HCT116 (cell line): Measurements from ENCODE around the gene SULT1C3. TPM values are rescaled to one million over a fixed set of nuclear protein-coding genes. Genes with fewer than 3 reads are reported as not detected.

Source experiments
- ATAC-seq: fragments of 200-7000 bp; cut with Tn5 transposase; 2 replicates; pipeline ENCODE4 v1.9.1; 2020; ENCODE audit warnings: mild to moderate bottlenecking, moderate library complexity
- BruUV-seq: library from RNA; stranded (reverse); fragments of 400-500 nt; replicated peaks from 2 replicates; lab custom pipeline; 2021; lab: Mats Ljungman, UMichigan
- CTCF ChIA-PET: fragments of 300-600 bp; sonication (Branson Sonifier 250); formaldehyde crosslinking; loops from one replicate; lab custom pipeline; 2021; ENCODE audit warnings: antibody characterized with exemption; lab: Charles Lee
- POLR2A ChIA-PET: fragments of 300-600, 350-600 bp; sonication (Branson Sonifier 250); formaldehyde crosslinking; loops from one replicate; lab custom pipeline; 2021; ENCODE audit warnings: antibody characterized with exemption; lab: Charles Lee
- RAD21 ChIA-PET, 2 experiments: fragments of 300-600 bp; sonication (Branson Sonifier 250); formaldehyde crosslinking; loops; one replicate each; lab custom pipeline; 2023; ENCODE audit warnings: low total read pairs in 2 of 2; ENCODE audit not compliant: uncharacterized antibody in 2 of 2, unreplicated experiment in 2 of 2, low non-redundant PET in 1 of 2; lab: Charles Lee
- DNase-seq: peaks from one replicate; pipeline ENCODE4 v3.0.0-alpha.2; 2010; ENCODE audit warnings: low read depth, low spot score
- H2AFZ ChIP-seq: fragments of 200-600 bp; shearing (Covaris generic), sonication (generic); 2 replicates; pipeline ENCODE4 v1.6.1; 2017; ENCODE audit warnings: low read depth, mixed run types, mixed read lengths, antibody characterized with exemption, low read length; ENCODE audit not compliant: poor library complexity, severe bottlenecking
- H3K27ac ChIP-seq: 2 replicates; pipeline ENCODE4 v1.5.1; 2012; ENCODE audit warnings: low read depth, low read length
- H3K27me3 ChIP-seq: fragments of 200-600 bp; sonication (generic); 2 replicates; pipeline ENCODE4 v1.6.1; 2016; ENCODE audit warnings: mixed run types, low read length, mixed read lengths; ENCODE audit not compliant: insufficient read depth
- H3K36me3 ChIP-seq, 2 experiments: fragments of 200-500 bp in 1 of 2; fragments of 200-600 bp in 1 of 2; sonication (Bioruptor generic) in 1 of 2; sonication (generic) in 1 of 2; 2 replicates each; pipeline versions ENCODE4 v1.5.1 to v1.6.1; 2014 to 2016; ENCODE audit warnings: low read length in 2 of 2, inconsistent platforms in 1 of 2, mixed read lengths in 1 of 2, mixed run types in 1 of 2; ENCODE audit not compliant: insufficient read depth in 2 of 2, control insufficient read depth in 1 of 2
- H3K4me1 ChIP-seq, 2 experiments: fragments of 200-600 bp in 1 of 2; sonication (generic) in 1 of 2; 2 replicates each; pipeline versions ENCODE4 v1.5.1 to v1.6.1; 2012 to 2017; ENCODE audit warnings: low read length in 2 of 2, inconsistent platforms in 1 of 2, mild to moderate bottlenecking in 1 of 2, mixed read lengths in 1 of 2, mixed run types in 1 of 2, moderate library complexity in 1 of 2; ENCODE audit not compliant: insufficient read depth in 2 of 2, control insufficient read depth in 1 of 2
- H3K4me2 ChIP-seq: fragments of 200-600 bp; sonication (generic); 2 replicates; pipeline ENCODE4 v1.6.1; 2017; ENCODE audit warnings: mixed run types, low read length, mixed read lengths
- H3K4me3 ChIP-seq, 2 experiments: fragments of 200-600 bp in 1 of 2; sonication (generic) in 1 of 2; replicated peaks in 1 of 2; 2 replicates each; pipeline ENCODE4 v1.5.1; 2011 to 2016; ENCODE audit warnings: low read length in 2 of 2, control low read depth in 1 of 2, low read depth in 1 of 2, mild to moderate bottlenecking in 1 of 2, mixed read lengths in 1 of 2, mixed run types in 1 of 2
- H3K79me2 ChIP-seq: fragments of 200-600 bp; sonication (generic); 2 replicates; pipeline ENCODE4 v1.6.1; 2017; ENCODE audit warnings: mild to moderate bottlenecking, mixed run types, low read length, moderate library complexity, mixed read lengths; ENCODE audit not compliant: insufficient read depth
- H3K9ac ChIP-seq: fragments of 200-600 bp; sonication (generic); 2 replicates; pipeline ENCODE4 v1.6.1; 2016; ENCODE audit warnings: low read length, mixed read lengths
- H3K9me2 ChIP-seq: fragments of 200-600 bp; sonication (generic), shearing (Covaris generic); 2 replicates; pipeline ENCODE4 v1.6.1; 2017; ENCODE audit warnings: mixed run types, mild to moderate bottlenecking, moderate library complexity; ENCODE audit not compliant: insufficient read depth
- H3K9me3 ChIP-seq, 2 experiments: fragments of 200-500 bp in 1 of 2; fragments of 200-600 bp in 1 of 2; sonication (Bioruptor generic) in 1 of 2; sonication (generic) in 1 of 2; 2 replicates each; pipeline ENCODE4 v1.6.1; 2014 to 2017; ENCODE audit warnings: low read length in 2 of 2, mixed read lengths in 2 of 2, inconsistent platforms in 1 of 2, low read depth in 1 of 2, mild to moderate bottlenecking in 1 of 2, mixed run types in 1 of 2, moderate library complexity in 1 of 2; ENCODE audit not compliant: control insufficient read depth in 1 of 2, insufficient read depth in 1 of 2
- H4K20me1 ChIP-seq: fragments of 200-600 bp; sonication (generic), shearing (Covaris generic); 2 replicates; pipeline ENCODE4 v1.6.1; 2017; ENCODE audit warnings: mixed run types, mild to moderate bottlenecking, moderate library complexity; ENCODE audit not compliant: insufficient read depth
- CBX3 ChIP-seq: IDR thresholded peaks from 2 replicates; pipeline ENCODE4 v1.6.1; 2012; ENCODE audit warnings: low read depth
- CEBPB ChIP-seq: IDR thresholded peaks from 2 replicates; pipeline ENCODE4 v1.6.1; 2012; ENCODE audit warnings: low read depth
- EGR1 ChIP-seq: IDR thresholded peaks from 2 replicates; pipeline ENCODE4 v1.6.1; 2012; ENCODE audit warnings: low read depth
- ELF1 ChIP-seq: IDR thresholded peaks from 2 replicates; pipeline ENCODE4 v1.6.1; 2012; ENCODE audit warnings: low read depth, borderline replicate concordance
- EZH2 ChIP-seq: fragments of 200-600 bp; sonication (generic); IDR thresholded peaks from 2 replicates; pipeline ENCODE4 v1.6.1; 2017; ENCODE audit warnings: antibody characterized with exemption, mixed run types
- EZH2phosphoT487 ChIP-seq: fragments of 200-600 bp; IDR thresholded peaks from 2 replicates; pipeline ENCODE4 v1.6.1; 2018; ENCODE audit warnings: antibody characterized with exemption, borderline replicate concordance
- RAD21 ChIP-seq: IDR thresholded peaks from 2 replicates; pipeline ENCODE4 v1.6.1; 2012; ENCODE audit warnings: low read depth, mild to moderate bottlenecking
- SP1 ChIP-seq: IDR thresholded peaks from 2 replicates; pipeline ENCODE4 v1.6.1; 2012; ENCODE audit warnings: low read depth
- ZFX ChIP-seq: fragments of 450-650 bp; IDR thresholded peaks from 2 replicates; pipeline ENCODE4 v1.6.1; 2017
- ZNF274 ChIP-seq: fragments of 200-500 bp; sonication (Bioruptor generic); IDR thresholded peaks from 2 replicates; pipeline ENCODE4 v1.6.1; 2014; ENCODE audit warnings: mild to moderate bottlenecking, low read depth, low read length, inconsistent platforms
- intact Hi-C: fragments of 100-400 bp; cut with micrococcal nuclease; formaldehyde crosslinking; loops from 2 replicates; pipeline ENCODE4 v1.10.0; 2022
- total RNA-seq: library from RNA; stranded (reverse); gene quantifications from one replicate; pipeline ENCODE4 v1.2.1, GENCODE V29; 2021; ENCODE audit not compliant: unreplicated experiment
- TF ChIP-seq, protein P1 (sequence below): IDR thresholded peaks from 2 replicates; pipeline ENCODE4 v1.6.1; 2012; ENCODE audit warnings: low read depth

The SULT1C3 gene
- total RNA-seq, 1 experiment from 2014 or later = not detected

DNA sequence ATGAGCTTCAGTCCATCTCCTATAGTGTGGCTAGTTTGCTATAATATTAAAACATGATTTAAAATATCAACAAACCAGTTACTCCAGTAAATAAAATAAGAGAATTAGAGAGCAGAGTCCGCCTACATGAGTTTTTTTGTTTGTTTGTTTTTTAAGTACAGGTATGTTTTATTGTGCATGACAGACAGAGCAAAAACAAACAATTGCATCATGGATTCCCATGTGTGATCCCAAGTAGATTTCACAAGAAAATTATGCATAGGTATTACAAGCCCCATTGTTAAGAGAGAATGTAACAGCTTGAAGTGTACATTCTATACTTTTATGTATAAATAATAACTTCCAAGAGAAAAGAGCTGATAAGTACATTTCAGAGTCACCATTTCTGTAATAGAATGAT lies 21.0 kb downstream of the SULT1C3 start:
- BruUV-seq = no TSS peak
- Histone ChIP-seq H3K9me2 (no peaks in the 10 kb centered on the region), H3K27me3 (peaks cover 3% of the 10 kb centered on the region; the same call in 1 of the 2 replicates), H3K9ac (no peak overlapping the region), H3K79me2 (no peaks in the 10 kb centered on the region), H3K27ac (no peak overlapping the region), H3K36me3 (no peaks in the 10 kb centered on the region), H3K4me2 (no peak overlapping the region), H3K4me1 (no peaks in the 10 kb centered on the region), H2AFZ (no peak overlapping the region), H4K20me1 (no peaks in the 10 kb centered on the region), H3K9me3 (no peaks in the 10 kb centered on the region), H3K4me3 (no peak overlapping the region)
- ChIA-PET POLR2A (no interaction called here), CTCF (no interaction called here), RAD21 (no interaction called here)
- intact Hi-C loops = no loop called here
- no peak for TF ChIP-seq CEBPB
- no peak for DNase-seq
- no peak for ATAC-seq

DNA sequence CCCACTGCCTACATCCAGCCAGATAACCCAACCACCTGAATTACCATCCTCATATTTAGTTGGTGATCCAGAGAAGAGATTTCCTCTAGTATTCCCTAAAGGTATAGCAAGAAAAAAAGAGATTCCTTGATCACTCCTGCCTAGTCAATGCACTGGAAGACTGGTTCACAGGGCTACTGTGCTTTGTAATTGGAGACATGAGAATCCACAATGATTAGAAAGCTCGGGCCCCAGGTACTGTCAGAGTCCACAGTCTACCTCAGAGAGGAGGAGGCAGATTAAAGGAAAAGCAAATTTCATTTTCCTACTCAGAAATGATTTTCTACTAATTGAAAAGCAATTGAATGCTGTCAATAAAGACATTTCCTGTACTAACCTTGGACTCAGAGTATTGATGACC lies 22.3 kb downstream of the SULT1C3 start:
- Histone ChIP-seq H2AFZ (no peak overlapping the region), H3K9me2 (no peaks in the 10 kb centered on the region), H3K4me3 (no peak overlapping the region), H3K9me3 (no peaks in the 10 kb centered on the region), H3K4me2 (no peak overlapping the region), H3K27me3 (peaks cover 5% of the 10 kb centered on the region; the same call in 1 of the 2 replicates), H4K20me1 (no peaks in the 10 kb centered on the region), H3K4me1 (no peaks in the 10 kb centered on the region), H3K27ac (no peak overlapping the region), H3K36me3 (no peaks in the 10 kb centered on the region), H3K79me2 (no peaks in the 10 kb centered on the region), H3K9ac (no peak overlapping the region)
- no peak for DNase-seq
- ChIA-PET POLR2A (no interaction called here), CTCF (no interaction called here), RAD21 (no interaction called here)
- intact Hi-C loops = no loop called here
- BruUV-seq = no TSS peak
- TF ChIP-seq SP1 (no peak), ZFX (no peak), CBX3 (no peak), RAD21 (no peak), ZNF274 (no peak), EZH2phosphoT487 (no peak), ELF1 (no peak), EGR1 (no peak), EZH2 (no peak)
- TF ChIP-seq, protein P1, sequence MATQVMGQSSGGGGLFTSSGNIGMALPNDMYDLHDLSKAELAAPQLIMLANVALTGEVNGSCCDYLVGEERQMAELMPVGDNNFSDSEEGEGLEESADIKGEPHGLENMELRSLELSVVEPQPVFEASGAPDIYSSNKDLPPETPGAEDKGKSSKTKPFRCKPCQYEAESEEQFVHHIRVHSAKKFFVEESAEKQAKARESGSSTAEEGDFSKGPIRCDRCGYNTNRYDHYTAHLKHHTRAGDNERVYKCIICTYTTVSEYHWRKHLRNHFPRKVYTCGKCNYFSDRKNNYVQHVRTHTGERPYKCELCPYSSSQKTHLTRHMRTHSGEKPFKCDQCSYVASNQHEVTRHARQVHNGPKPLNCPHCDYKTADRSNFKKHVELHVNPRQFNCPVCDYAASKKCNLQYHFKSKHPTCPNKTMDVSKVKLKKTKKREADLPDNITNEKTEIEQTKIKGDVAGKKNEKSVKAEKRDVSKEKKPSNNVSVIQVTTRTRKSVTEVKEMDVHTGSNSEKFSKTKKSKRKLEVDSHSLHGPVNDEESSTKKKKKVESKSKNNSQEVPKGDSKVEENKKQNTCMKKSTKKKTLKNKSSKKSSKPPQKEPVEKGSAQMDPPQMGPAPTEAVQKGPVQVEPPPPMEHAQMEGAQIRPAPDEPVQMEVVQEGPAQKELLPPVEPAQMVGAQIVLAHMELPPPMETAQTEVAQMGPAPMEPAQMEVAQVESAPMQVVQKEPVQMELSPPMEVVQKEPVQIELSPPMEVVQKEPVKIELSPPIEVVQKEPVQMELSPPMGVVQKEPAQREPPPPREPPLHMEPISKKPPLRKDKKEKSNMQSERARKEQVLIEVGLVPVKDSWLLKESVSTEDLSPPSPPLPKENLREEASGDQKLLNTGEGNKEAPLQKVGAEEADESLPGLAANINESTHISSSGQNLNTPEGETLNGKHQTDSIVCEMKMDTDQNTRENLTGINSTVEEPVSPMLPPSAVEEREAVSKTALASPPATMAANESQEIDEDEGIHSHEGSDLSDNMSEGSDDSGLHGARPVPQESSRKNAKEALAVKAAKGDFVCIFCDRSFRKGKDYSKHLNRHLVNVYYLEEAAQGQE = no peak
- no peak for ATAC-seq
